ENCODE measurements around the gene RPP14. TPM values are rescaled to one million over a fixed set of nuclear protein-coding genes. Genes with fewer than 3 reads are reported as not detected.

The RPP14 gene
- total and polyA plus RNA-seq, 2 of the 4 experiments (the other 2 are of a cell fraction) = 6.6 to 7.8 TPM

GRCh38 chr3:58336135-58336882 is 30.3 kb downstream of the RPP14 start:
- peaks cover 18% of the 10 kb centered on the region for H3K4me1 ChIP-seq (ENCODE audit: control insufficient read depth, insufficient read depth, low read length)
- peaks cover 3% of the 10 kb centered on the region; the same call in 1 of the 2 replicates for H3K36me3 ChIP-seq (ENCODE audit: control insufficient read depth, insufficient read depth, low read length)
- no peaks in the 10 kb centered on the region for H3K9me3 ChIP-seq (ENCODE audit: control insufficient read depth, insufficient read depth, low read length)
- H3K4me3 ChIP-seq (ENCODE audit: insufficient read depth, low read depth, low read length) = no peak overlapping the region
- no peak overlapping the region for H2AK9ac ChIP-seq (replicated peaks; ENCODE audit: low read depth, low read length, poor library complexity)
- peaks cover 7% of the 10 kb centered on the region for H3K9me1 ChIP-seq (ENCODE audit: insufficient read depth, low read length)
- peak overlapping the region in 1 of 2 experiments; percentile 0; a peak in 2 of 4 replicates for H4K8ac ChIP-seq (ENCODE audit: low read depth in 2 of 2, low read length in 2 of 2)
- H3K4ac ChIP-seq (ENCODE audit: low read depth, low read length) = peak overlapping the region; percentile 20
- H3K9ac ChIP-seq (ENCODE audit: low read depth, low read length) = no peak overlapping the region
- peak overlapping the region; percentile 21 for H2BK20ac ChIP-seq (ENCODE audit: low read depth, low read length)
- no TSS peak for BruUV-seq (replicated peaks)
- H4K20me1 ChIP-seq (ENCODE audit: insufficient read depth, low read length) = peaks cover 20% of the 10 kb centered on the region; the same call in 1 of the 2 replicates
- peak; percentile 89 for DNase-seq
- no peak overlapping the region for H3K56ac ChIP-seq (ENCODE audit: extremely low read depth, insufficient read depth, low read length)
- H3K79me1 ChIP-seq (ENCODE audit: low read depth in 1 of 2, low read length in 2 of 2) = peaks cover 14 to 58% of the 10 kb centered on the region in 2 experiments; a peak in 3 of 4 replicates
- no peak overlapping the region; the same call in 1 of the 2 replicates for H3K23ac ChIP-seq (ENCODE audit: low read depth, low read length)
- peak overlapping the region; percentile 38; the same call in 1 of the 2 replicates for H2AK5ac ChIP-seq (ENCODE audit: low read depth, low read length)
- H3K27me3 ChIP-seq (ENCODE audit: control insufficient read depth, insufficient read depth, low read length) = no peaks in the 10 kb centered on the region
- in situ Hi-C loops (cut with MboI; ENCODE audit: low sequenced_read_pairs) = no loop called here
- peak overlapping the region; percentile 0; the same call in 1 of the 2 replicates for H3K14ac ChIP-seq (replicated peaks; ENCODE audit: low read depth, low read length)
- H2BK5ac ChIP-seq (ENCODE audit: low read depth, low read length, poor library complexity, severe bottlenecking) = no peak overlapping the region
- H4K5ac ChIP-seq (ENCODE audit: low read depth, low read length) = no peak overlapping the region
- CTCF ChIA-PET = interaction anchor here (1.9 kb wide), 1 partner anchor 79 kb away, joined by 7 read pairs; no protein-coding TSS in a partner anchor
- intact Hi-C loops (cut with micrococcal nuclease) = loop anchor here (10.0 kb wide), 1 partner anchor 288 kb away; no protein-coding TSS in a partner anchor
- H2BK15ac ChIP-seq (ENCODE audit: low read depth, low read length) = peak overlapping the region; percentile 4; the same call in 1 of the 3 replicates
- H3K27ac ChIP-seq (ENCODE audit: insufficient read depth, low read length) = peak overlapping the region; percentile 45; the same call in 1 of the 2 replicates
- dilution Hi-C loops (cut with HindIII; ENCODE audit: low sequenced_read_pairs, unreplicated experiment) = no loop called here
- no peak for TF ChIP-seq SMC3 (IDR thresholded peaks at IDR 0.05; ENCODE audit: low read depth, low read length)
- TF ChIP-seq POLR2A (IDR thresholded peaks at IDR 0.05; ENCODE audit: low read depth, low read length) = no peak
- TF ChIP-seq CEBPB (IDR thresholded peaks at IDR 0.05; ENCODE audit: low read depth, low read length) = no peak
- TF ChIP-seq ELK1 (IDR thresholded peaks at IDR 0.05; ENCODE audit: borderline replicate concordance, low read depth, low read length) = no peak
- peak; percentile 29; the same call in 1 of the 2 replicates for TF ChIP-seq MXI1 (IDR thresholded peaks at IDR 0.05; ENCODE audit: borderline replicate concordance, low read depth, low read length)
- TF ChIP-seq FOS (IDR thresholded peaks at IDR 0.05; ENCODE audit: low read depth, low read length) = 0 out of 2 replicates have a peak, but pooled peaks have one; percentile 28
- no peak for TF ChIP-seq BHLHE40 (IDR thresholded peaks at IDR 0.05; ENCODE audit: low read depth, low read length)
- TF ChIP-seq MAFK (IDR thresholded peaks at IDR 0.05; ENCODE audit: low read depth, low read length) = peak; percentile 86
- TF ChIP-seq MAZ (IDR thresholded peaks at IDR 0.05; ENCODE audit: borderline replicate concordance, low read depth, low read length) = no peak
- no peak for TF ChIP-seq RAD21 (IDR thresholded peaks at IDR 0.05; ENCODE audit: low read length)
- peak overlapping the region; percentile 19; the same call in 1 of the 2 replicates for H4K91ac ChIP-seq (ENCODE audit: insufficient read depth, low read depth, low read length)
- ATAC-seq (ENCODE audit: low read depth) = no peak
- WGBS, 2 experiments (ENCODE audit: extremely low coverage in 2 of 2, insufficient read length in 1 of 2) = no CpG with 5 or more reads among the region's 3 CpGs
- peak overlapping the region; percentile 1; the same call in 1 of the 2 replicates for H2BK120ac ChIP-seq (ENCODE audit: low read depth, low read length)
- no peak overlapping the region; the same call in 1 of the 2 replicates for H3K4me2 ChIP-seq (ENCODE audit: low read depth, low read length)
- POLR2A ChIA-PET (ENCODE audit: unreplicated experiment) = interaction anchor here (0.5 to 1.0 kb wide), 2 partner anchors 14 to 38 kb away, joined by 3 read pairs; no protein-coding TSS in a partner anchor
- no peak overlapping the region for H2AFZ ChIP-seq (replicated peaks; ENCODE audit: low read length, poor library complexity)
- peak overlapping the region; percentile 1; the same call in 1 of the 2 replicates for H3K18ac ChIP-seq (ENCODE audit: low read depth, low read length)
